ENCODE measurements around the gene KANTR. TPM values are rescaled to one million over a fixed set of nuclear protein-coding genes. Genes with fewer than 3 reads are reported as not detected.
A peak's percentile ranks its signal among the peaks of the same experiment; 100 is the strongest.

The KANTR gene
- total RNA-seq, 1 donor from 2014 or later = 6.8 TPM

DNA sequence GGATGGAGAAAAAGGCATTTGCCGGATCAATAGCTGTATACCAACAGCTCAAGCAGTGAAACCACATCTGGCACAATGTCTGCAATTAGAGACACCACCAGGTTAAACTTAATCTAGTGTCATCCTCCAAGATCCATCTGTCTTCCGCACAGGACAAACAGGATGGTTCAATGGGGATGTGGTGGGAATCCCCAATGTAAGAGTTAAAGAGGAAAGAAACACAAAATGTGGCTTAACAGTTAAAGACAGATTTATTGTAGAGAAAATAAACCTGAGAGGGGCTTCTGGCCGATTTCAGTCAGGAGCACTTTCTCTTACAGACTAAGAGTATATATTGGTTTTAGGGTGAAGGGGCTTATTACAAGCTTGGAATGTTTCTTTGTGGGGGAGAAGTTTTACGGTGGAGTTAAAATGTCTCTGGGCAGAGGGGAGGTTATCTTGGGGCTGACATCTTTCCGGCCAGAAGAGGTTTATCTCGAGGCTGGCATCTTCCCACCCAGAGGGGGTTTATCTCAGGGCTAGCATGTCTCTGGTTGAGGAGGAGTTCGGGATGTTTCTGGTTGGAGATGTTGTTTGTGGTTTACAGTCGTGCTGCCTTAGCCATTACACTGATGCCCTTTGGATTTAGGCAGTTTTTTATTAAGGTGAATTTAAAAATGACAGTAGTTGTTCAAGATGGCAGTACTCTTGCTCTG, 61.7 kb downstream of the KANTR start:
- H3K36me3 Mint-ChIP-seq (ENCODE audit: low read depth, unreplicated experiment) = peaks cover 5% of the 10 kb centered on the region
- no peaks in the 10 kb centered on the region for H3K27me3 Mint-ChIP-seq (ENCODE audit: low read depth, unreplicated experiment)
- Histone ChIP-seq H3K4me2 (ENCODE audit: low read length) (no peak overlapping the region), H4K20me1 (ENCODE audit: insufficient read depth, low read length) (no peaks in the 10 kb centered on the region), H3K9ac (ENCODE audit: low read length) (no peak overlapping the region), H3K4me3 (ENCODE audit: insufficient read depth, low read depth, low read length) (no peak overlapping the region), H3K9me3 (ENCODE audit: insufficient read depth, low read depth, low read length) (no peaks in the 10 kb centered on the region), H3K36me3 (ENCODE audit: insufficient read depth, low read length) (no peaks in the 10 kb centered on the region), H3K27me3 (ENCODE audit: insufficient read depth, low read length) (no peaks in the 10 kb centered on the region), H3K79me2 (ENCODE audit: insufficient read depth, low read length) (no peaks in the 10 kb centered on the region), H2AFZ (ENCODE audit: low read depth, low read length) (no peak overlapping the region), H3K4me1 (ENCODE audit: insufficient read depth, low read length) (no peaks in the 10 kb centered on the region), H3K27ac (ENCODE audit: low read depth, low read length) (no peak overlapping the region)
- peak; percentile 13 for FAIRE-seq
- TF ChIP-seq EZH2 (IDR thresholded peaks at IDR 0.05; ENCODE audit: insufficient read depth, low read length) = no peak
- TF ChIP-seq, protein P1, sequence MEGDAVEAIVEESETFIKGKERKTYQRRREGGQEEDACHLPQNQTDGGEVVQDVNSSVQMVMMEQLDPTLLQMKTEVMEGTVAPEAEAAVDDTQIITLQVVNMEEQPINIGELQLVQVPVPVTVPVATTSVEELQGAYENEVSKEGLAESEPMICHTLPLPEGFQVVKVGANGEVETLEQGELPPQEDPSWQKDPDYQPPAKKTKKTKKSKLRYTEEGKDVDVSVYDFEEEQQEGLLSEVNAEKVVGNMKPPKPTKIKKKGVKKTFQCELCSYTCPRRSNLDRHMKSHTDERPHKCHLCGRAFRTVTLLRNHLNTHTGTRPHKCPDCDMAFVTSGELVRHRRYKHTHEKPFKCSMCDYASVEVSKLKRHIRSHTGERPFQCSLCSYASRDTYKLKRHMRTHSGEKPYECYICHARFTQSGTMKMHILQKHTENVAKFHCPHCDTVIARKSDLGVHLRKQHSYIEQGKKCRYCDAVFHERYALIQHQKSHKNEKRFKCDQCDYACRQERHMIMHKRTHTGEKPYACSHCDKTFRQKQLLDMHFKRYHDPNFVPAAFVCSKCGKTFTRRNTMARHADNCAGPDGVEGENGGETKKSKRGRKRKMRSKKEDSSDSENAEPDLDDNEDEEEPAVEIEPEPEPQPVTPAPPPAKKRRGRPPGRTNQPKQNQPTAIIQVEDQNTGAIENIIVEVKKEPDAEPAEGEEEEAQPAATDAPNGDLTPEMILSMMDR (IDR thresholded peaks at IDR 0.05; ENCODE audit: insufficient read depth, low read depth, low read length) = no peak
- H3K9me3 Mint-ChIP-seq (ENCODE audit: unreplicated experiment) = no peaks in the 10 kb centered on the region
- no peaks in the 10 kb centered on the region for H3K4me1 Mint-ChIP-seq (ENCODE audit: low read depth, unreplicated experiment)
- H3K4me3 Mint-ChIP-seq (ENCODE audit: unreplicated experiment) = no peak overlapping the region
- DNase-seq (ENCODE audit: low read depth) = no peak
- no peak overlapping the region for H3K27ac Mint-ChIP-seq (ENCODE audit: unreplicated experiment)

GRCh38 chrX:53156207-53156596, 62.3 kb downstream of the KANTR start:
- no peak overlapping the region for H3K9ac ChIP-seq (ENCODE audit: low read length)
- H3K4me1 ChIP-seq (ENCODE audit: insufficient read depth, low read length) = no peaks in the 10 kb centered on the region

More at GRCh38 chrX:53156207-53156596, 62.3 kb downstream of the KANTR start:
- FAIRE-seq = peak; percentile 29
- H2AFZ ChIP-seq (ENCODE audit: low read depth, low read length) = no peak overlapping the region
- H3K27me3 Mint-ChIP-seq (ENCODE audit: low read depth, unreplicated experiment) = no peaks in the 10 kb centered on the region
- no peaks in the 10 kb centered on the region for H3K4me1 Mint-ChIP-seq (ENCODE audit: low read depth, unreplicated experiment)
- TF ChIP-seq, protein P1 (IDR thresholded peaks at IDR 0.05; ENCODE audit: insufficient read depth, low read depth, low read length) = no peak
- no peak for TF ChIP-seq EZH2 (IDR thresholded peaks at IDR 0.05; ENCODE audit: insufficient read depth, low read length)
- H3K4me2 ChIP-seq (ENCODE audit: low read length) = no peak overlapping the region
- no peaks in the 10 kb centered on the region for H3K79me2 ChIP-seq (ENCODE audit: insufficient read depth, low read length)
- H3K27ac ChIP-seq (ENCODE audit: low read depth, low read length) = no peak overlapping the region
- no peak overlapping the region for H3K4me3 ChIP-seq (ENCODE audit: insufficient read depth, low read depth, low read length)
- no peaks in the 10 kb centered on the region for H4K20me1 ChIP-seq (ENCODE audit: insufficient read depth, low read length)
- peaks cover 5% of the 10 kb centered on the region for H3K36me3 Mint-ChIP-seq (ENCODE audit: low read depth, unreplicated experiment)
- H3K27me3 ChIP-seq (ENCODE audit: insufficient read depth, low read length) = no peaks in the 10 kb centered on the region
- H3K9me3 Mint-ChIP-seq (ENCODE audit: unreplicated experiment) = no peaks in the 10 kb centered on the region
- H3K36me3 ChIP-seq (ENCODE audit: insufficient read depth, low read length) = no peaks in the 10 kb centered on the region
- H3K9me3 ChIP-seq (ENCODE audit: insufficient read depth, low read depth, low read length) = no peaks in the 10 kb centered on the region
- no peak overlapping the region for H3K27ac Mint-ChIP-seq (ENCODE audit: unreplicated experiment)
- no peak overlapping the region for H3K4me3 Mint-ChIP-seq (ENCODE audit: unreplicated experiment)
- DNase-seq (ENCODE audit: low read depth) = no peak
